HG02610 (cell line): ENCODE data around the gene CCDC127.

Experiments
- ATAC-seq: cut with Tn5 transposase; IDR thresholded peaks from one replicate; pipeline ENCODE4 v1.9.1; 2021; ENCODE audit warnings: mild to moderate bottlenecking, moderate library complexity; ENCODE audit not compliant: unreplicated experiment

CCDC127 gene

DNA sequence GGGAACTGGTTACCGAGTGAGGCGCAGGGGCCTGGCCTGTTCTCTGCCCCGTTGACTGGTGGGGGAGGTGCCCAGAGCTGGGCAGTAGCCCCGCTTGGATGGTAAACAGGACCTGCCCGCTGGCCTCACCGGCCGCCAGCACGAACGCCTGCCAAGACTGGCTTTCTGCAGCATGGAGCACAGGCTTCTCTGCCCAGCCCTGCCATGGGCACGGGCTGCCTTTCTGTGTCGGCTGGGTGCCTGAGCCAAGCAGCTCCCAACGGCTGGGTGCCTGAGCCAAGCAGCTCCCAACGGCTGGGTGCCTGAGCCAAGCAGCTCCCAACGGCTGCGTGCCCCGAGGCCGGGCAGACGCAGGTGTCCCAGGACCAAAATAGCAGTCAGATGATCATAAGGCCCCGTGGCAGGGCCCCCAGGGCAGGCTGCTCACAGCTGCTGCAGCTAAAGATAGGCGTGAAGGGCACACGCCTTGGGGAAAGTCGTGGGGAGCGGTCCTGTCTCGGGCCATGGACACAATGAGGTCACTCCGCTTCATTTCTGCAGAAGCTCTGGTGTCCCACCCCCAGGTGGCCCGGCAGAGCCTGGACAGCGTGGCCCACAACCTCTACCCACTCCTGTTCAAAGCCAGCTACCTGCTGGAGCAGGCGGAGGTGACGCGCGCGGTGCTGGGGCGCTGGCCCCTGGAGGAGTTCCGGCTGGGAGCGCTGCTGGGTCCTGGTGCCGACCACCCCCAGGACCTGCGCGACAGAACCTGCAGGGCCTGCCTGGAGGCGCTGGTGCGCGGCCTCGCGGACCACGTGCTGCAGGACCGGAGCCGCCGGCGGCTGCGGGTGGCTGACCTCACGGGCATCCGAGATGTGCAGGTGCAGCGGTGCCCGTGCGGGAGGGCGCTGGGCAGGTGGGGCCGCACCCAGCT is 26.7 kb downstream of the CCDC127 start, which contains the start of gene LRRC14B:
Gene LRRC14B, plus strand, starts transcription at position 460 of the 913 bp plus-strand sequence. Its CDS starts 44 bp downstream, at position 504.
- ATAC-seq = peak; percentile 34

DNA sequence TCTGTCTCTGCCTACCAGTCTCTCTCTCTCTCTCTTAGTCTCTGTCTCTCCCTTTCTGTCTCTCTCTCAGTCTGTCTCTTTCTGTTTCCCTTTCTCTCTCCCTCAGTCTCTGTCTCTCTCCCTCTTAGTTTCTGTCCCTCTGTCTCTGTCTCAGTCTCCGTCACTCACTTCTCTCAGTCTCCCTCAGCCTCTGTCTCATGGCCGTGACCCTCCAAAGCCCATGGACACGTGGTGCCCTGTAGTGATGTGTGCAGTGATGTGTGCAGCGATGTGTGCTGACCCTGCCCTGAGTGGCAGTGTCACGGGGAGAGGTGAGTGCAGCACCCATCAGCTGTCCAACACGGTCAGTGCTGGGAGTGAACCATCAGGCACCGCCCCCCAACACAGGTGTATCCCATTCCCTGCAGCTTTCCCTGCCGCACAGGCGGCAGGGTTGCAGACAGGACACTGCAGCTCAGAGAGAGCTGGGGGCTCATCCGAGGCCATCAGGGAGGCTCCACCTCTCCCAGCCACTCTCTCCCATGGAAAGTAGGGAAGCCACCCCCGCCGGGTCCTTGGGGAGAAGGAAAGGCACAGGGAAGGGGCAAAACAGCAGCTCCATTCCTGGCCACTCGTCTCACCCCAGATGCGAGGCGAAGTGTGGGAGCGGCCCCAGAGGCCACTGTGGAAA is 27.5 kb downstream of the CCDC127 start:
- ATAC-seq = no peak

DNA sequence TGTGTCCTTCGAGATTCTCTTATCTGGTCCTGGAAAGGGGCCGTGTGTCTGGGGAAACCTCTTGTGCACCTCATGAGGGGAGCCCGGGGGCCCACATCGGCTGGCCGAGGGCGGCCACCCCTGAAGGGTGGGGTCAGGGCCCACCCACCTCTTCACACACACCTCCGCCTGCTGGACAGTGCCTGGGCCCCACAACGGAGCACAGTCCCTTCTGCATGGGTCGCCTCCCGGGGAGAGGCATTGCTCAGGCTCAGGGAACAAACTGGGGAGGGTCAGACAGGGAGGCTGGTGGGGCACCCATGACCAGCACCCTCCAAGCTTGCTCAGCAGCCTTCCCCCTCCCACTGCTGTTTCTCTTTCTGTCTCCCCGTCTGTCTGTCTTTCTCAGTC is 28.0 kb downstream of the CCDC127 start:
- ATAC-seq = no peak

DNA sequence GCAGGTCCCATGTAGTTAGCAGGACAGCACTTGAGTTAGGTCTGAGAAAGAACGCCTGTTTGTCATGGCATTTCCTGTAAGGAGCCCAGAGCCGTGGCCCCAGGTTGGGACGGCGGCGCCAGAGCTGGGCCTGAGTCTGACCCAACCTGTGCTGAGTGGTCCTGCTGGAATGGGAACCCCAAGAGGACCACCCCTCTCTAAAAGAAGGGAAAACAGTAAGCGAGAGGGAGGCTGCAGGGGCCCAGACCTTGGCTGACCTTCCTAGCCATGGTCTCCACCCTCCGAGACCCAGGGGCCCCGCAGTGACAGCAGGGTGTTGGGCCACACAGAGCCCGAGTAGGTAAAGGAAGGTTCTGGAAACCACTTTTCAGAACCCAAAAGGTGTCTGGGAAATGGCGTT is 28.5 kb downstream of the CCDC127 start:
- no peak for ATAC-seq

DNA sequence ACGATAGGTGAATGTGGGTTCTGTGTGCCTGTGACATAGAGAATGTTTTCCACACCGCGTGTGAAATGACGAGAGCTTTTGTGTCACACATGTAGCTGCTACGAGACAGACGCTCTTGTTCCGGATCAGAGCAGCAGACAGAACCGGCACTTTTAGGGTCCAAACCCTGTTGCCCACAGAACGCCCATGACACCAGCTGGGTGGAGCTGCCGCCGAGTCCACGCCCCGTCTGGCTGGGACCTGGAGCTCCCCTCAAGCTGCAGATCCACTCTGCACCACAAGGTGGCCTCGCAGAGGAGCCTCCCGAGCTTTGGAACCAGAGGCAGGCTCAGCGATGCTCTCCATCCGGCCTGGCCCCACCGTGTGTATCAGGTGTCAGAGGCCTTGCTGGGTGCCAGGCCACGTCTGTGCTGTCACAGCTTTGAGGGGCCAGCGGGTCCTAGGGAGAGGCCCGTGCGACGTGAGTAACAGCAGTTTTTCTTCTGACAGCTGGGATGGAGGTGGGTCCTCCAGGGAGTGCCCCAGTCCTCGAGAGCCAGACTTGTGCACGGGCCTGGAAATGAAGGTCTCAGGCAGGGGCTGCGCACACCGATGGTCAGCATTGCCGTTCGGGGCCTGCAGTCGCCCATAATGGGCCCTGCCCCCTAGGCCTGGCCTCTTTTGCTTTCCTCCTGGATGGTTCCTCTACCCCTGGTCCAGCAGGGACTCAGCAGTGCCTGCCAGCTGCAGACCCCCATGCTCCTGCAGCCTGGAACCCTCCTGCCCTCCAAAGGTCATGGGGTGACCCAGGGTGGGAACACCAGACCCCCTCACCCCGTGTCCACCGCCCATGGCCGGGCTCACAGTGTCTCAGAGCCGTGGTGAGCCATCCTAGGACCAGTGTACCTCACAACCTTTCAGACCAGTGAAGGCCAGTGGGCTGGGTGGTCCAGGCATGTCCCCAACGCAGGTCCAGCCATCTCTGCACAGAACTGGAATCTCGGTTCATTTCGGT is 29.2 kb downstream of the CCDC127 start:
- peak; percentile 85 for ATAC-seq

DNA sequence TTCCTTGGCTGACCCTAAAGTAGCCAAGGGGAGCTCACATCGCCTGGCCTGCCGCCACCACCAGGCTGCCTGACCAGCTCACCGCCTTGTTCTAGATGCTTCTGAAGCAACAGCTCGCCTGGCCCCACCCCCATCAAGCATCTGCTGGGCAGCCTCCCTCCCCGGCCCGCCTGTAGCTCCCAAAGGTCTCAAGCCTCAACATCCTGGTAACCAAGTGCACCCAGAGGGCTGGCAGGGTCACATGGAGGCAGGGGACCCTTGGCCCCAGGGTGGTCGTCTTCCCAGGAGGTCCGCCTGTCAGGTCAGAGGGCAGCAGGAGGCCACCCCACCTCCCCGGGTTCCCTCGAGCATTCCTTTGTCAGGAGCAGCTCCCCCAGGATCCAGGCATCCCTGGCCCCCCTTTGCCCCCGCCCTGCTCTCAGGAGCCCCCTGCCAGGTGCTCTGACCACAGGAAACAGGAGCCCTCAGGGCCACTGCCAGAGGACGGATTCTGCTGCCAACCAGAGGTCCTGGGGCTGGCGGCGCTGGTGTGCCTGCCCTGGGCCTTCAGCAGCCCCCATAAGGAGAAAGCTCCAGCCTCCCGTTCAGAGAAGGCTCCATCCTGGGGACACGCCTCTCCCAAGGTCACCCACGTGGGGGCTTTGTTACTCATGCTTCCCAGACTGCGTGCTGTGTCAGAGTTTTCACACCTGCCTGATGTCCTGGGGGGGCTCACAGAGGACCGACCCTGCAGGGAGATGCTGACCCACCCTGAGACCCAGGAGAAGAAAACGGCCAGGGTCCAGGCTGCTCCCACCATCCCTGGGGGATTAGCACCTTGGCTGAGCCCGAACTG is 30.1 kb downstream of the CCDC127 start:
- ATAC-seq = no peak

DNA sequence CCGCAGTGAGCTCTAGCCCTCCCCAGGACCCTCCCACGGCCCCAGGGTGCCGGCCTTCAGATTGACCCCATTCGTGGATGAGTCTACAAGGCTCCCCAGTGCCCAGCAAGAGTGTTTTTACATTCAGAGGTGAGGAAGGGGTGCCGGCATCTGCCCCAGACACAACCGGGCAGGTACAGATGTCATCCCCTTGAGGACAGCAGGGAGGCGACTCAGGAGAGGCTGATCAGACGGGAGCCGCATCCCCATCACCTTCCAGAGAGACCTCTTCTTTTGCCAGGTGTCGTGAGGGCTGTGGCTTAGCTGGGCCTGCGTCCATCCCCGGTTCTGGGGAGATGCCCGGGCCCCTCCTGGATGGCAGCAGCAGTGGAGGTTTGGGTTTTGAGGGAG is 30.9 kb downstream of the CCDC127 start:
- ATAC-seq = no peak

DNA sequence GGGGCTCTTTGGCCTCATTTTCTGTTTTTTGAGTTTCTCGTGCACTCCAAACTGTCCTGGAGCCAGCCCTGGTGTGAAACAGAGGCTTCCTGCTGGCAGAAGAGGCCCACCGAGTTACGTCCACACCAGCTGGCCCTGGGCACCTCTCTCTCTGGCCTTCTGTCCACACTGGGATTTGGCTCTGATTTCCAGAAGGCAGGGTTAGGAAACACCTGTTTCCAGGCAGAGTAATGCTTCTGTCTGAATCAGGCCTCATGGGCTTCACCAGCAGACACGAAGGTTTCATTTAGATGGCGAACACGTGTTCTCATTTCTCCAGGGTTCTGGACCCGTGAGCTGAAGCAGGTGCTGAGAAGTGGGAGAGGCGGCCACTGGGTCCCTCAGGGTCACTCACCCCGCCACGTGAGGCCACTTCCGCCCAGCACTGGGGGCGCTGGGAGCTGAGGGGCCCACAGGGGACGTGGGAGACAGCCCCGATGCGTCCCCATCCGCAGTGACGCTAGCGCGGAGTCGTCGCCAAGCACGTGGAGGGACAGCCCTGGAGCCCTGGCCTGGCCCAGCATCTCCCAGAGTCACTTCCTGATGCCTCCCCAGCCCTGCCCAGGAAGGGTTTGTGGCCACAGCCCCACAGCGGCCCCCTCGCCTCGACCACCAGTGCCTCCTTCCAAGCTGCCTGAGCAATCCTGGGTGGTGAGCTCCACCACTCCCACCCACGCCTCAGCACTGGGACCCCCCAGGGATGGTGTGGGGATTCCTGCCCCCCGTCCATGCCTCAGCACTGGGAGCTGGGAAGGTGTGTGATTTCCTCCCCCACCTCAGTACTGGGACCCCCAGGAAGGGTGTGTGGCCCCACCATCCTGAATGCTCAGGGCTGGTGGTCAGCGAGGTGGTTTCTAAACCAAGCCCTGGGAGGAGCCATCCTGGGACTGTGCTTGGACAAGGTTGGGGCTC is 31.6 kb downstream of the CCDC127 start:
- no peak for ATAC-seq

DNA sequence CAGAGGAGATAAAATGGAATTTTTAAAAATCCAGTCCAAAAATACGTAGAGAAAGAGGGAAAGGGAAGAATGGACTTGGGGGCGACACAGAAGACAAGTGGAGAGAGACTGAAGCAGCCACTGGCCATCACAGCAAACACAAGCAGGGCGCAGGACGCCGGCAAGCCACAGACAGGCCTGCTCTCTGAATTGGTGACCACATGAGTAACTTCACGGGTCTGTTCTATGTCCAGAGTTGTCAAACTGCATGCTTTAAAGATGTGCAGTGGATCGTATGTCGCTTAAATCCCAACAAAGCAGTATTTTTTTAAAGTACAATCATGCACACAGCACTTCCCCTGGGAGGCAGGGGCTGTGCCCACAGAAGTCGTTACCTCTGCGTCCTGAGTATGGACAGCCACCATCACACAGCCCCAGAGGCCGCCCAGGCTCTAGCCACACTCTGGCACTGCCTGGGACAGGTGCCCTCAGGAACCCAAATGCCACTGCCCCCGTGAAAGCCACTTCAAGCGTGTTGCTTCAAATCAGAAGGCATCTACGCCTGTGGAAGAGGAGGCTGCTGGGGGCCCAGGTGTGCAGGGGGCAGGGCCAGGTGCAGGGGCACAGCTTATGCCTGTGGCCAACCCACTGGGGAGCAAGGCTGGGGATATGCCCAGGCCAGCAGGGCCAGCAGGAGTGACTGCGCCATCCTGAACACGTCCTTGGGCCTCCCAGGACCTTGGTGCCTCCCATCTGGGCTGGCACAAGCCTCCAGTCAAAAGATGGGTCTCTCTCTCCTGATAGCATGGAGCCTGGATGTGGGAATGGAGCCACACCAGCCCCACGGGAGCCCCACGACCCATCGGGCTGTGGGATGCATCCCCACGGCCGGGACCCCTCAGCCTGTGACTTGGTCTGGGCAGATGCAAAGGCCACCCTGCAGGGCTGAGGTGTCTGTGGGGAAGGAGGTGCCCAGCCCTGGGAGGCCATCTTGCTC is 32.6 kb downstream of the CCDC127 start:
- no peak for ATAC-seq

DNA sequence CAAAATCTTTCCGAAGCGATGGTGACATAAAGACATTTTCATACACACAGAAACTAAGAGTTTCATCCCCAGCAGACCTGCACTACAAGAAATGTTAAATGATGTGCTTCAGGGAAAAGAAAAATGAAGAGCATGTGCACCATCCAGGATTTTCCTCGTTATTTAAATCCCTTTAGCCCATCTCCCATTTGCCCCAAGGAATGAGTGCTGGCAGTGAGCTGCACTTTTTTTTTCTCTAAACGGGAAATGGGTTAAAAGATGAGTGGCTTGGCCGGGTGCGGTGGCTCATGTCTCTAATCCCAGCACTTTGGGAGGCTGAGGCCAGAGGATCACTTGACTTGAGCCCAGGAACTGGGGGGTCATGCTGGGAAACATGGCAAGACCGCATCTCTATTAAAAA is 33.5 kb downstream of the CCDC127 start:
- ATAC-seq = no peak

DNA sequence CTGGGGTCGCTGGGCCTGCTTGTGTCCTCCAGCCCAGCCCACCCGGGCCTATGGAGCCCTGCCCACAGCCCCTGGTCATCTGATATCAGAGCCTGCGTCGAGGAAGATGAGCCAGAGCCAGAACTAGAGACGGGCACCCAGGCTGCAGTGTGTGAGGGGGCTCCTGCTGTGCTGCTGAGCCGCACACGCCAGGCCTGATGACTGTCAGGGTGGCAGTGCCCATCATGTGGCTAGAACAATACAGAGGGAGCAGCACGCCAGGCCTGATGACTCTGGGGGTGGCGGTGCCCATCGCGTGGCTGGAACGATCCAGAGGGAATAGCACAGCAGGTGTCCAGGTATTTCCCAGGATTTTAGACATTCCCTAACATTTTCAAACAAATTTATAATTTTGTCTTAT is 35.8 kb downstream of the CCDC127 start:
- no peak for ATAC-seq

DNA sequence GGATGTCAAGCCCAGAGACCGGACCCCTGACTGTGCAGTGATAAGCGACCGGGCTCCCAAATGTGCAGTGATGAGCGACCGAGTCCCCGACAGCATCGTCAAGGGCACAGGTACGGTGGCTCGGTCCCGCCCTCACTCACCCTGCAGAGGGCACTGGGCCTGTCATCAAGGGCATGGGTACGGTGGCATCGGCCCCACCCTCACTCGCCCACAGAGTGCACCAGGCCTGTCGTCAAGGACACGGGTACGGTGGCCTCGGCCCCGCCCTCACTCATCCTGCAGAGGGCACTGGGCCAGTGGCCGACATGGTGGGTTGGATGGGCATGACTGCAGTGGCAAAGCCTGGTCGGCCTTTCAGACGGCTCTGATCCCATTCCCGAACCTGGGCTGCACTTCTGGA is 36.4 kb downstream of the CCDC127 start:
- no peak for ATAC-seq

DNA sequence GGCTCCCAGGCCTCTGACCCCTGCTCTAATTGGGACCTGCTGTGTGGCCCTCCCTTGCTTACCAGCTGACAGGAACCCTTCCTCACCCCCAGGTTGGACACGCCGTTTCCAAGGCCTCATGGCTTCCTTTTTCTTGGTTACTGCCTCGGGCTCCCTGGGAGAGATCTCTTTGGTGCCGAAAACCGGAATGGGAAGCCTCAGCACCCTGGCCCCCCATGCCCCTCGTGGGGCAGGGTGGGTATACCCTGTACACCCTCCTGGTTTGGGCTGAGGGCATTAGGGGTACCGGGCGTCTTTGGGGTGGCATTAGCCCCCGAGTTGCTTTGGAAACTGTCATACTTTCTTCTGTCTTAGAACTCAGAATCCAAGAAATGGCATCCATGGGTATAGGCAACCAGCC is 36.8 kb downstream of the CCDC127 start:
- ATAC-seq = no peak

DNA sequence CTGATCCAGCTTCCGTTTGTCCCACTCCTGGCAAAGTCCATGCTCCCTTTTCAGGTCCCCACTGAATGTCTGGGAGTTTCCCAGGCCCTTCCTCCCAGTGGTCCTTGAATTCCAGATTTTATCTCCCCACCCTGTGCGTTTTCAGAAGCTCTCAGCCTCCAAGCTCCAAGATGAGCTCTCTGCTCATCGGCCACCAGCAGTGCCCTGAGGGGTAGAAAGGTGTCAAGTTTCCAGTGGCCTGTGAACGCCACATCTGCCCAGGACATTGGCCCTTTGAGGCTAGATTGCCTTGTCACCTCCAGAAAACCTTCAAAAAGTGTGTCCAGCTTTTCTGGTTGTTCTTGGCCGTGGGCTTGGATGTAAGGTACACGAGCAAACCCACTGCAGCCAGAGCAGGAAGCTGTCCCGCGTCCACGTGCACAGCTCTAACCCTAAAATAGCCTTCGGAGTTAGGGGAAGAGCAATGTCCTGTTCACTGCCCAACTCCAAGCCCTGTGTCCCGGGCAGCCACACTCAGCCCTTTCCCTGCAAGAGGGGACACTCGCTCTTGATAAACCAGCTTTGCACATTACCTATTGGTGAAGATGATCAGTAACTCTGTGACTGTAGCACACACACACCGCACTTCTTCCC is 37.6 kb downstream of the CCDC127 start:
- no peak for ATAC-seq

DNA sequence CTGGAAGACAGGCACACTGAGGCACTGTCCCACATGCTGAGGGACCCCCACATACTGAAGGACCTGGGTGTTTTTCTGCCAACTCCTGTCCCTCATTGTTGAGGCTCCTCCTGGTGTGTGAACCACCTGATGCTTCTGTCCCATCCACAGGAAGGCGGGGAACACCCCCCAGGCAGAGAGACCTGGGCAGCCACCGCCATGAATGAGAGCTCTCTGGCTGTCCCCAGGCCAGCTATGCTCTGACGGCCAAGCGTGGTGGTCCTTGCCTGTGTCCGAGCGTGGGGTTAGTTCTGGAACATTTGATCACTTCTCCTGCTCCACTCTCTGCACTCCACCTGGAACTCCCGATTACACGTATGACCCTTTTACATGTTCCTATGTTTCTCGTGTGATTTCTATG is 38.6 kb downstream of the CCDC127 start:
- ATAC-seq = no peak

DNA sequence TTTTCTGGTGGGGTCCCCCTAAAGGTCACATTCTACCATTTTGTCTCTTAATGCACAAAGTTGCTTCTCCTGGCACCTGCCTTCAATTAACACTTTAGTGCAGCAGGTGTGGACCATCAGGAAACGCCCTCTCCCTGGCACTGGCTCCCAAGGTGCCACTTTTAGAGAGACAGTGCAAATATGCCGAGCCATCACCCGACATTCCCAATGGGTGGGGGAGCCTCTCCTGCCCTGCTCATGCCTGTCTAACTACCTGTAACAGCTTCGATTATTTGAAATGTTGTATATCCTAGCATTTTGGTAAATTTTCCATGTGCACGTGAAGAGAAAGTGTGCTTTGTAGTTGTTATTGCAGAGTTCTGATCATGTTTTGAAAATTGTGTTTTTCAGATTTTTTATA is 39.8 kb downstream of the CCDC127 start:
- ATAC-seq = no peak

DNA sequence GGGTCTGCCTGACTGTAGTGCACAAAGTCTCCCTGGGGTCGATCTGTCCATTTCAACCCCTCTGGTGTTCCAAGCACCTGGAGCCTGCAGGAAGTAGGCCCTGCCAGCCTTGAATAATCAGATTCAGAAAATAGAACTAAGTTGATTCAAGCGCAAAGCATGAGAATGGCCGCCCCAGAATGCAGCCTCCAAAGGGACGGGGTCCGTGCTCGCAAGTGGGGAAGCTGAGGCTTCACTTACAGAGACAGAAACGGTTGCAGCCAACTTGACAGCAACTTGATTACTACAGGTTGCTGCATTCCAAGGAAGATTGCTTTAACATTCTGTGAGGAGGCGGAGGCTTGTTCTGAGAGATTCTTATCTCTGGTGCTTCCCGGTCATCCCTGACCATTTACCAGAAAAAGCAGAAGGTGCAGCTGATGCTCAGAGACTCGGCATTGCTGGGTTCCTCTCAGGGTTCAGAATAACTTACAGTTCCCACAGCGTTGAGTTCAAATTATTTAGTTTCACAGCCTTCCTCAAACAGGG is 41.6 kb downstream of the CCDC127 start:
- no peak for ATAC-seq
